IMR-90 (cell line): ENCODE measurements around the gene CLCNKA.

Experiments
- CEBPB ChIP-seq: IDR thresholded peaks from 2 replicates; pipeline ENCODE4 v1.6.1; 2012; ENCODE audit warnings: low read depth, low read length, improper control_type of control experiment
- POLR2A ChIP-seq: IDR thresholded peaks from 2 replicates; pipeline ENCODE4 v1.6.1; 2012; ENCODE audit warnings: mild to moderate bottlenecking, low read depth, low read length
- RAD21 ChIP-seq: IDR thresholded peaks from 2 replicates; pipeline ENCODE4 v1.6.1; 2012; ENCODE audit warnings: low read length, improper control_type of control experiment
- TF ChIP-seq, protein P1 (sequence below): conservative IDR thresholded peaks from 2 replicates; pipeline ENCODE4 v1.5.1; 2012; ENCODE audit warnings: mild to moderate bottlenecking, low read depth, low read length, improper control_type of control experiment

- TF ChIP-seq, protein P1, sequence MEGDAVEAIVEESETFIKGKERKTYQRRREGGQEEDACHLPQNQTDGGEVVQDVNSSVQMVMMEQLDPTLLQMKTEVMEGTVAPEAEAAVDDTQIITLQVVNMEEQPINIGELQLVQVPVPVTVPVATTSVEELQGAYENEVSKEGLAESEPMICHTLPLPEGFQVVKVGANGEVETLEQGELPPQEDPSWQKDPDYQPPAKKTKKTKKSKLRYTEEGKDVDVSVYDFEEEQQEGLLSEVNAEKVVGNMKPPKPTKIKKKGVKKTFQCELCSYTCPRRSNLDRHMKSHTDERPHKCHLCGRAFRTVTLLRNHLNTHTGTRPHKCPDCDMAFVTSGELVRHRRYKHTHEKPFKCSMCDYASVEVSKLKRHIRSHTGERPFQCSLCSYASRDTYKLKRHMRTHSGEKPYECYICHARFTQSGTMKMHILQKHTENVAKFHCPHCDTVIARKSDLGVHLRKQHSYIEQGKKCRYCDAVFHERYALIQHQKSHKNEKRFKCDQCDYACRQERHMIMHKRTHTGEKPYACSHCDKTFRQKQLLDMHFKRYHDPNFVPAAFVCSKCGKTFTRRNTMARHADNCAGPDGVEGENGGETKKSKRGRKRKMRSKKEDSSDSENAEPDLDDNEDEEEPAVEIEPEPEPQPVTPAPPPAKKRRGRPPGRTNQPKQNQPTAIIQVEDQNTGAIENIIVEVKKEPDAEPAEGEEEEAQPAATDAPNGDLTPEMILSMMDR, result no peak
- TF ChIP-seq CEBPB, result no peak
- no peak for TF ChIP-seq POLR2A
- TF ChIP-seq RAD21, result no peak
Observed at GRCh38 chr1:15973772-15974171, 48.1 kb upstream of the CLCNKA start.
